CD14-positive monocyte (primary cell): Measurements from ENCODE around the gene FOXD1. TPM values are rescaled to one million over a fixed set of nuclear protein-coding genes. Genes with fewer than 3 reads are reported as not detected.

Experiments
- DNase-seq, 3 donors: peaks; one replicate each; pipeline ENCODE4 v3.0.0-alpha.2; 2011 to 2022
- H2AFZ ChIP-seq: 2 replicates; pipeline ENCODE4 v1.6.0; 2012; ENCODE audit warnings: mild to moderate bottlenecking, low read depth, low read length, inconsistent platforms; ENCODE audit not compliant: insufficient read depth, poor library complexity, severe bottlenecking
- H3K27ac ChIP-seq, 2 donors: 1 replicate in 1 of 2; 2 replicates in 1 of 2; pipeline ENCODE4 v1.5.1; 2012 to 2013; ENCODE audit warnings: low read length in 2 of 2, control low read depth in 1 of 2, inconsistent platforms in 1 of 2, low read depth in 1 of 2, mild to moderate bottlenecking in 1 of 2
- H3K27me3 ChIP-seq, 2 donors: one replicate each; pipeline versions ENCODE4 v1.6.0 to v1.6.1; 2011 to 2013; ENCODE audit warnings: low read length in 2 of 2; ENCODE audit not compliant: control insufficient read depth in 2 of 2, insufficient read depth in 2 of 2
- H3K36me3 ChIP-seq, 2 donors: replicated peaks in 1 of 2; 1 replicate in 1 of 2; 2 replicates in 1 of 2; pipeline versions ENCODE4 v1.5.1 to v1.6.1; 2012 to 2013; ENCODE audit warnings: low read length in 2 of 2, control low read depth in 1 of 2, inconsistent platforms in 1 of 2, mild to moderate bottlenecking in 1 of 2; ENCODE audit not compliant: insufficient read depth in 2 of 2, control insufficient read depth in 1 of 2
- H3K4me1 ChIP-seq, 2 donors: 1 replicate in 1 of 2; 2 replicates in 1 of 2; pipeline versions ENCODE4 v1.5.1 to v1.6.1; 2012 to 2013; ENCODE audit warnings: low read length in 2 of 2, control low read depth in 1 of 2, inconsistent platforms in 1 of 2, mild to moderate bottlenecking in 1 of 2, moderate library complexity in 1 of 2; ENCODE audit not compliant: insufficient read depth in 2 of 2, control insufficient read depth in 1 of 2
- H3K4me2 ChIP-seq: replicated peaks from 2 replicates; pipeline ENCODE3; 2012; ENCODE audit warnings: low read length, moderate library complexity, mild to moderate bottlenecking; ENCODE audit not compliant: poor library complexity, severe bottlenecking; ENCODE audit errors: extremely low read depth
- H3K4me3 ChIP-seq, 3 experiments: fragments of 200-600 bp in 1 of 3; sonication (generic) in 1 of 3; replicated peaks in 1 of 3; 1 replicate in 2 of 3; 2 replicates in 1 of 3; pipeline ENCODE4 v1.5.1; 2011 to 2013; ENCODE audit warnings: low read length in 3 of 3, mild to moderate bottlenecking in 3 of 3, control low read depth in 2 of 3, low read depth in 2 of 3, inconsistent platforms in 1 of 3, moderate library complexity in 1 of 3
- H3K79me2 ChIP-seq: 2 replicates; pipeline ENCODE4 v1.6.0; 2012; ENCODE audit warnings: mild to moderate bottlenecking, control low read depth, inconsistent platforms, low read length, moderate library complexity; ENCODE audit not compliant: insufficient read depth
- H3K9ac ChIP-seq: 2 replicates; pipeline ENCODE4 v1.6.0; 2017; ENCODE audit warnings: low read length, mild to moderate bottlenecking; ENCODE audit not compliant: insufficient read depth, poor library complexity, severe bottlenecking
- H3K9me3 ChIP-seq, 2 donors: replicated peaks in 1 of 2; 1 replicate in 1 of 2; 2 replicates in 1 of 2; pipeline versions ENCODE4 v1.5.1 to v1.6.1; 2012 to 2013; ENCODE audit warnings: low read length in 2 of 2, control low read depth in 1 of 2; ENCODE audit not compliant: control insufficient read depth in 1 of 2, insufficient read depth in 1 of 2
- H4K20me1 ChIP-seq: 2 replicates; pipeline ENCODE4 v1.6.0; 2012; ENCODE audit warnings: mild to moderate bottlenecking, low read length, control low read depth, moderate library complexity; ENCODE audit not compliant: insufficient read depth
- H3K27ac Mint-ChIP-seq, 7 donors: one replicate each; pipeline ENCODE4 v1.8.0; 2020; ENCODE audit warnings: mild to moderate bottlenecking in 7 of 7, mixed read lengths in 7 of 7, moderate library complexity in 6 of 7, inconsistent platforms in 2 of 7
- H3K27me3 Mint-ChIP-seq, 3 donors: one replicate each; pipeline ENCODE4 v1.8.0; 2021 to 2022; ENCODE audit warnings: low read depth in 3 of 3, mild to moderate bottlenecking in 3 of 3, mixed read lengths in 3 of 3, moderate library complexity in 3 of 3, inconsistent platforms in 1 of 3
- H3K36me3 Mint-ChIP-seq, 2 donors: one replicate each; pipeline ENCODE4 v1.8.0; 2020; ENCODE audit warnings: mixed read lengths in 2 of 2, inconsistent platforms in 1 of 2, mild to moderate bottlenecking in 1 of 2
- H3K4me1 Mint-ChIP-seq: one replicate; pipeline ENCODE4 v1.8.0; 2020; ENCODE audit warnings: mild to moderate bottlenecking, mixed read lengths
- H3K4me3 Mint-ChIP-seq, 2 donors: one replicate each; pipeline ENCODE4 v1.8.0; 2020; ENCODE audit warnings: mild to moderate bottlenecking in 2 of 2, mixed read lengths in 2 of 2, moderate library complexity in 1 of 2
- H3K9me3 Mint-ChIP-seq, 7 donors: one replicate each; pipeline ENCODE4 v1.8.0; 2020 to 2022; ENCODE audit warnings: mixed read lengths in 7 of 7, mild to moderate bottlenecking in 6 of 7, moderate library complexity in 6 of 7, inconsistent platforms in 2 of 7
- CTCF ChIP-seq: fragments of 200-600 bp; IDR thresholded peaks from one replicate; pipeline ENCODE4 v1.8.0; 2022; ENCODE audit warnings: antibody characterized with exemption, mild to moderate bottlenecking
- WGBS: methylation state at CpG from one replicate; pipeline ENCODE4 v1.1.5; 2013; ENCODE audit warnings: missing lambda C conversion rate; ENCODE audit not compliant: insufficient coverage; 5-methylcytosine and 5-hydroxymethylcytosine counted together
- intact Hi-C, 2 donors: fragments of 100-400 bp; cut with micrococcal nuclease; formaldehyde crosslinking; loops; one replicate each; pipeline versions ENCODE4 v1.15.0 to v1.15.1; 2023
- polyA plus RNA-seq, 3 donors: library from polyadenylated mRNA; depleted of rRNA in 1 of 3; unstranded in 2 of 3; stranded (reverse) in 1 of 3; fragments of 300-500 nt in 2 of 3; fragments of >200 nt in 1 of 3; fragmentation: Illumina TruSeq in 2 of 3; gene quantifications; 1 replicate in 2 of 3; 2 replicates in 1 of 3; pipeline ENCODE4 v1.2.3, GENCODE V29; 2012 to 2021

The FOXD1 gene
- polyA plus RNA-seq, 3 donors, result 0.04 TPM; not detected in 2

- no peak for DNase-seq
- Mint-ChIP-seq H3K27ac (no peak overlapping the region), H3K27me3 (peaks cover 59 to 80% (median 65%) of the 10 kb centered on the region in 3 donors), H3K4me1 (peaks cover 13% of the 10 kb centered on the region), H3K36me3 (peaks cover 0 to 4% of the 10 kb centered on the region in 2 donors), H3K9me3 (peaks cover 2 to 26% (median 11%) of the 10 kb centered on the region in 7 donors), H3K4me3 (peak overlapping the region in 1 of 2 donors; percentile 43)
- H3K4me3 ChIP-seq, result no peak overlapping the region
- no peaks in the 10 kb centered on the region for H4K20me1 ChIP-seq
- H3K79me2 ChIP-seq, result no peaks in the 10 kb centered on the region
- peaks cover 80 to 94% of the 10 kb centered on the region in 2 donors for H3K27me3 ChIP-seq
- no peaks in the 10 kb centered on the region for H3K4me1 ChIP-seq
- no peak overlapping the region for H2AFZ ChIP-seq
- no peak overlapping the region for H3K9ac ChIP-seq
- peaks cover 0 to 22% of the 10 kb centered on the region in 2 donors for H3K9me3 ChIP-seq
- 98% methylated on average over 4 of the region's 5 CpGs for WGBS
- no peak for TF ChIP-seq CTCF
- no peak overlapping the region for H3K27ac ChIP-seq
- intact Hi-C loops, result no loop called here
- no peaks in the 10 kb centered on the region for H3K36me3 ChIP-seq
- H3K4me2 ChIP-seq, result no peak overlapping the region
Observed at GRCh38 chr5:73424556-73424977, 24.0 kb downstream of the FOXD1 start.

GRCh38 chr5:73422164-73422563 lies 26.4 kb downstream of the FOXD1 start:
- Histone ChIP-seq H3K4me2 (no peak overlapping the region), H3K4me3 (no peak overlapping the region), H4K20me1 (no peaks in the 10 kb centered on the region), H3K4me1 (no peaks in the 10 kb centered on the region), H2AFZ (no peak overlapping the region), H3K79me2 (no peaks in the 10 kb centered on the region), H3K36me3 (no peaks in the 10 kb centered on the region), H3K9me3 (peaks cover 0 to 44% of the 10 kb centered on the region in 2 donors), H3K27me3 (peaks cover 86 to 95% of the 10 kb centered on the region in 2 donors), H3K27ac (no peak overlapping the region), H3K9ac (no peak overlapping the region)
- peaks cover 0 to 4% of the 10 kb centered on the region in 2 donors for H3K36me3 Mint-ChIP-seq
- H3K9me3 Mint-ChIP-seq, result peaks cover 2 to 28% (median 18%) of the 10 kb centered on the region in 7 donors
- no peak for DNase-seq
- WGBS, result no CpG with 5 or more reads among the region's 1 CpG
- no peak for TF ChIP-seq CTCF
- peaks cover 72 to 89% (median 82%) of the 10 kb centered on the region in 3 donors for H3K27me3 Mint-ChIP-seq
- intact Hi-C loops, result no loop called here
- H3K27ac Mint-ChIP-seq, result no peak overlapping the region
- H3K4me1 Mint-ChIP-seq, result peaks cover 13% of the 10 kb centered on the region
- peak overlapping the region in 1 of 2 donors; percentile 79 for H3K4me3 Mint-ChIP-seq
